AG09309 (cell line): Measurements from ENCODE around the gene NPC2.
A peak's percentile ranks its signal among the peaks of the same experiment; 100 is the strongest.

Source experiments
- DNase-seq: peaks from one replicate; pipeline ENCODE4 v3.0.0-alpha.2; 2010; ENCODE audit warnings: low read depth
- H3K4me3 ChIP-seq: 2 replicates; pipeline ENCODE4 v1.5.1; 2011; ENCODE audit warnings: mild to moderate bottlenecking, low read depth, low read length, moderate library complexity; ENCODE audit not compliant: control insufficient read depth
- CTCF ChIP-seq: IDR thresholded peaks from 2 replicates; pipeline ENCODE4 v1.5.1; 2011; ENCODE audit warnings: mild to moderate bottlenecking, low read depth, low read length, inconsistent platforms; ENCODE audit not compliant: insufficient read depth, control insufficient read depth; ENCODE audit errors: missing control alignments

NPC2 gene

GRCh38 chr14:74488786-74489397, 4.2 kb downstream of the NPC2 start:
- no peak overlapping the region for H3K4me3 ChIP-seq
- no peak for TF ChIP-seq CTCF
- no peak for DNase-seq

GRCh38 chr14:74486164-74486563, 6.9 kb downstream of the NPC2 start:
- DNase-seq = no peak
- TF ChIP-seq CTCF = no peak

GRCh38 chr14:74483321-74483720, 9.8 kb downstream of the NPC2 start:
- DNase-seq = no peak
- TF ChIP-seq CTCF = no peak
- H3K4me3 ChIP-seq = no peak overlapping the region

More at GRCh38 chr14:74486164-74486563, 6.9 kb downstream of the NPC2 start:
- no peak overlapping the region for H3K4me3 ChIP-seq

GRCh38 chr14:74482571-74482970, 10.5 kb downstream of the NPC2 start:
- TF ChIP-seq CTCF = no peak
- DNase-seq = no peak

GRCh38 chr14:74480046-74480445, 13.1 kb downstream of the NPC2 start:
- DNase-seq = no peak
- TF ChIP-seq CTCF = no peak

More at GRCh38 chr14:74482571-74482970, 10.5 kb downstream of the NPC2 start:
- H3K4me3 ChIP-seq = no peak overlapping the region

GRCh38 chr14:74478996-74479635, 14.0 kb downstream of the NPC2 start:
- TF ChIP-seq CTCF = peak; percentile 87
- DNase-seq = no peak
- H3K4me3 ChIP-seq = no peak overlapping the region

More at GRCh38 chr14:74480046-74480445, 13.1 kb downstream of the NPC2 start:
- no peak overlapping the region for H3K4me3 ChIP-seq
